H1 (cell line): ENCODE measurements around the gene ARL2. TPM values are rescaled to one million over a fixed set of nuclear protein-coding genes. Genes with fewer than 3 reads are reported as not detected.

Source experiments
- CTCF ChIA-PET: fragments of 300-600 bp; sonication (Branson Sonifier 250); formaldehyde crosslinking; loops from one replicate; lab custom pipeline; 2021; ENCODE audit not compliant: partially characterized antibody; lab: Charles Lee
- POLR2A ChIA-PET: fragments of 300-600 bp; sonication (Branson Sonifier 250); formaldehyde crosslinking; loops from one replicate; lab custom pipeline; 2021; ENCODE audit warnings: inconsistent platforms; ENCODE audit not compliant: partially characterized antibody; lab: Charles Lee
- DNase-seq, 2 experiments: peaks; one replicate each; pipeline versions ENCODE4 v3.0.0 to v3.0.0-alpha.2; 2010 to 2022; ENCODE audit warnings: low spot score in 2 of 2, low read depth in 1 of 2, mixed read lengths in 1 of 2
- FAIRE-seq: peaks from 2 replicates; lab custom pipeline; 2011; peaks lifted over from hg19 to GRCh38; lab: Jason Lieb, UNC
- H2AFZ ChIP-seq: 2 replicates; pipeline ENCODE4 v1.8.1; 2012; ENCODE audit warnings: low read length, inconsistent platforms
- H2AK5ac ChIP-seq: 2 replicates; pipeline ENCODE4 v1.6.1; 2013; ENCODE audit warnings: low read depth, low read length
- H2BK120ac ChIP-seq: replicated peaks from 2 replicates; pipeline ENCODE3; 2013; ENCODE audit warnings: low read depth, low read length, inconsistent platforms
- H2BK12ac ChIP-seq: 2 replicates; pipeline ENCODE4 v1.6.1; 2013; ENCODE audit warnings: low read depth, low read length
- H2BK15ac ChIP-seq: 2 replicates; pipeline ENCODE4 v1.6.1; 2013; ENCODE audit warnings: low read length
- H2BK20ac ChIP-seq: 2 replicates; pipeline ENCODE4 v1.6.1; 2013; ENCODE audit warnings: low read length
- H2BK5ac ChIP-seq: 2 replicates; pipeline ENCODE4 v1.6.1; 2013; ENCODE audit warnings: low read depth, low read length
- H3K14ac ChIP-seq: 2 replicates; pipeline ENCODE4 v1.6.1; 2013; ENCODE audit warnings: inconsistent platforms; ENCODE audit not compliant: insufficient read length
- H3K18ac ChIP-seq: 2 replicates; pipeline ENCODE4 v1.6.1; 2013; ENCODE audit warnings: low read length; ENCODE audit errors: extremely low read depth
- H3K23ac ChIP-seq: 2 replicates; pipeline ENCODE4 v1.6.1; 2013; ENCODE audit warnings: inconsistent platforms; ENCODE audit not compliant: insufficient read length
- H3K23me2 ChIP-seq: 2 replicates; pipeline ENCODE4 v1.6.1; 2013; ENCODE audit warnings: low read depth, low read length
- H3K27ac ChIP-seq: 2 replicates; pipeline ENCODE4 v1.6.1; 2011; ENCODE audit warnings: low read depth, low read length, inconsistent platforms
- H3K27me3 ChIP-seq, 4 experiments: replicated peaks in 1 of 4; 1 replicate in 1 of 4; 2 replicates in 3 of 4; pipeline versions ENCODE4 v1.6.1 to v1.8.1; 2011 to 2013; ENCODE audit warnings: low read length in 3 of 4, mild to moderate bottlenecking in 3 of 4, inconsistent platforms in 2 of 4, mixed read lengths in 2 of 4, moderate library complexity in 1 of 4; ENCODE audit not compliant: control insufficient read depth in 3 of 4, insufficient read depth in 3 of 4; ENCODE audit errors: extremely low read depth in 1 of 4
- H3K36me3 ChIP-seq, 4 experiments: 2 replicates each; pipeline versions ENCODE4 v1.6.1 to v1.8.1; 2011 to 2013; ENCODE audit warnings: mild to moderate bottlenecking in 4 of 4, low read length in 3 of 4, moderate library complexity in 2 of 4, control low read depth in 1 of 4, inconsistent platforms in 1 of 4; ENCODE audit not compliant: insufficient read depth in 4 of 4, control insufficient read depth in 2 of 4
- H3K4ac ChIP-seq: replicated peaks from 2 replicates; pipeline ENCODE3; 2013; ENCODE audit warnings: low read length, low read depth, mixed read lengths, inconsistent platforms; ENCODE audit not compliant: insufficient read length
- H3K4me1 ChIP-seq, 4 experiments: replicated peaks in 1 of 4; 1 replicate in 1 of 4; 2 replicates in 3 of 4; pipeline versions ENCODE4 v1.6.1 to v1.8.1; 2011 to 2013; ENCODE audit warnings: low read length in 3 of 4, inconsistent platforms in 2 of 4, mixed read lengths in 1 of 4; ENCODE audit not compliant: insufficient read depth in 4 of 4, control insufficient read depth in 3 of 4
- H3K4me2 ChIP-seq, 2 experiments: 2 replicates each; pipeline versions ENCODE4 v1.6.1 to v1.8.1; 2011 to 2013; ENCODE audit warnings: low read depth in 2 of 2, low read length in 2 of 2, control low read depth in 1 of 2, inconsistent platforms in 1 of 2, mild to moderate bottlenecking in 1 of 2; ENCODE audit not compliant: insufficient read depth in 1 of 2
- H3K4me3 ChIP-seq, 4 experiments: fragments of 200-600, 300-600 bp in 1 of 4; sonication (generic), shearing (Covaris generic), sonication (Bioruptor Twin) in 1 of 4; 2 replicates each; pipeline versions ENCODE4 v1.5.1 to v1.8.1; 2011 to 2016; ENCODE audit warnings: low read length in 4 of 4, low read depth in 3 of 4, control low read depth in 2 of 4, inconsistent platforms in 2 of 4, mild to moderate bottlenecking in 2 of 4, mixed read lengths in 1 of 4, moderate library complexity in 1 of 4; ENCODE audit not compliant: insufficient read depth in 2 of 4; ENCODE audit errors: extremely low read depth in 1 of 4
- H3K56ac ChIP-seq: replicated peaks from 2 replicates; pipeline ENCODE3; 2013; ENCODE audit warnings: low read depth, mild to moderate bottlenecking, mixed read lengths, low read length, inconsistent platforms; ENCODE audit not compliant: insufficient read length
- H3K79me1 ChIP-seq: 2 replicates; pipeline ENCODE4 v1.6.1; 2013; ENCODE audit warnings: low read depth, low read length, control low read depth
- H3K79me2 ChIP-seq, 2 experiments: 2 replicates each; pipeline versions ENCODE4 v1.6.1 to v1.8.1; 2012 to 2013; ENCODE audit warnings: low read length in 2 of 2, mild to moderate bottlenecking in 2 of 2, inconsistent platforms in 1 of 2; ENCODE audit not compliant: insufficient read depth in 2 of 2, control insufficient read depth in 1 of 2
- H3K9ac ChIP-seq, 4 experiments: replicated peaks in 1 of 4; 1 replicate in 1 of 4; 2 replicates in 3 of 4; pipeline versions ENCODE4 v1.6.1 to v1.8.1; 2011 to 2013; ENCODE audit warnings: low read depth in 3 of 4, low read length in 3 of 4, control low read depth in 2 of 4, mild to moderate bottlenecking in 2 of 4, moderate library complexity in 2 of 4, inconsistent platforms in 1 of 4; ENCODE audit errors: extremely low read depth in 1 of 4
- H3K9me3 ChIP-seq, 2 experiments: 2 replicates each; pipeline versions ENCODE4 v1.6.1 to v1.8.1; 2012 to 2013; ENCODE audit warnings: mild to moderate bottlenecking in 2 of 2, moderate library complexity in 2 of 2, control low read depth in 1 of 2, inconsistent platforms in 1 of 2, low read depth in 1 of 2, low read length in 1 of 2, mixed read lengths in 1 of 2; ENCODE audit not compliant: insufficient read depth in 2 of 2
- H4K20me1 ChIP-seq, 2 experiments: replicated peaks in 1 of 2; 2 replicates each; pipeline versions ENCODE3 to v1.8.1; 2011 to 2013; ENCODE audit warnings: inconsistent platforms in 2 of 2, low read length in 2 of 2, mild to moderate bottlenecking in 1 of 2; ENCODE audit not compliant: insufficient read depth in 2 of 2, control insufficient read depth in 1 of 2
- H4K5ac ChIP-seq: 2 replicates; pipeline ENCODE4 v1.6.1; 2013; ENCODE audit warnings: low read length, low read depth, mixed read lengths, inconsistent platforms; ENCODE audit not compliant: insufficient read length
- H4K8ac ChIP-seq: 2 replicates; pipeline ENCODE4 v1.8.0; 2013; ENCODE audit warnings: mild to moderate bottlenecking, moderate library complexity, low read length, inconsistent platforms; ENCODE audit not compliant: insufficient read depth; ENCODE audit errors: extremely low read depth
- H4K91ac ChIP-seq: replicated peaks from 2 replicates; pipeline ENCODE3; 2013; ENCODE audit warnings: low read length, mixed read lengths, inconsistent platforms; ENCODE audit not compliant: insufficient read length
- CHD1 ChIP-seq: IDR thresholded peaks from 2 replicates; pipeline ENCODE4 v1.6.1; 2012; ENCODE audit warnings: low read depth, low read length, improper control_type of control experiment
- FOSL1 ChIP-seq: IDR thresholded peaks from 2 replicates; pipeline ENCODE4 v1.6.1; 2011; ENCODE audit warnings: mild to moderate bottlenecking, low read depth, low read length, moderate library complexity; ENCODE audit not compliant: insufficient read depth
- MAX ChIP-seq: IDR thresholded peaks from 2 replicates; pipeline ENCODE4 v1.6.1; 2012; ENCODE audit warnings: inconsistent platforms
- NANOG ChIP-seq: IDR thresholded peaks from 2 replicates; pipeline ENCODE4 v1.6.1; 2011; ENCODE audit warnings: low read length, low read depth, mild to moderate bottlenecking, inconsistent platforms; ENCODE audit not compliant: insufficient read depth, poor library complexity, severe bottlenecking
- RAD21 ChIP-seq, 2 experiments: IDR thresholded peaks in 1 of 2; conservative IDR thresholded peaks in 1 of 2; 2 replicates each; pipeline ENCODE4 v1.6.1; 2011; ENCODE audit warnings: low read depth in 2 of 2, low read length in 2 of 2, improper control_type of control experiment in 1 of 2, inconsistent platforms in 1 of 2, mild to moderate bottlenecking in 1 of 2, moderate library complexity in 1 of 2
- RNF2 ChIP-seq: fragments of 200-900, 300-1000 bp; sonication (generic); IDR thresholded peaks from 2 replicates; pipeline ENCODE4 v1.7.1; 2016; ENCODE audit warnings: borderline replicate concordance, low read depth, mild to moderate bottlenecking, antibody characterized with exemption, low read length; ENCODE audit not compliant: poor library complexity, severe bottlenecking; ENCODE audit errors: missing control alignments
- SIN3A ChIP-seq, 2 experiments: IDR thresholded peaks in 1 of 2; conservative IDR thresholded peaks in 1 of 2; 2 replicates each; pipeline ENCODE4 v1.6.1; 2011 to 2012; ENCODE audit warnings: low read length in 2 of 2, improper control_type of control experiment in 1 of 2, low read depth in 1 of 2, mild to moderate bottlenecking in 1 of 2
- SP4 ChIP-seq: IDR thresholded peaks from 2 replicates; pipeline ENCODE4 v1.6.1; 2012; ENCODE audit warnings: low read length, inconsistent platforms
- TAF1 ChIP-seq: IDR thresholded peaks from 2 replicates; pipeline ENCODE4 v1.6.1; 2011; ENCODE audit warnings: mild to moderate bottlenecking, low read depth, low read length
- TEAD4 ChIP-seq: IDR thresholded peaks from 2 replicates; pipeline ENCODE4 v1.6.1; 2012; ENCODE audit warnings: low read depth, low read length, inconsistent platforms, mixed read lengths
- USF2 ChIP-seq: IDR thresholded peaks from 2 replicates; pipeline ENCODE4 v1.6.1; 2011; ENCODE audit warnings: low read length, improper control_type of control experiment
- ZNF274 ChIP-seq: IDR thresholded peaks from 2 replicates; pipeline ENCODE4 v1.7.0; 2012; ENCODE audit warnings: low read length, borderline replicate concordance; ENCODE audit errors: extremely low read depth
- WGBS, 2 experiments: shearing (Covaris generic) in 1 of 2; methylation state at CpG; one replicate each; pipeline versions ENCODE4 v1.1.6 to v1.1.7; 2013 to 2015; ENCODE audit warnings: low lambda C conversion rate in 2 of 2, mixed read lengths in 2 of 2, inconsistent platforms in 1 of 2, low coverage in 1 of 2, missing lambda C conversion rate in 1 of 2; ENCODE audit not compliant: insufficient replicate concordance in 2 of 2, insufficient coverage in 1 of 2, insufficient read length in 1 of 2; ENCODE audit errors: extremely low coverage in 1 of 2, missing lambda C conversion rate in 1 of 2; 5-methylcytosine and 5-hydroxymethylcytosine counted together
- polyA plus RNA-seq, 7 experiments: library from polyadenylated mRNA; depleted of rRNA in 3 of 7; stranded (reverse) in 5 of 7; unstranded in 2 of 7; fragments of >200 nt in 5 of 7; fragments of 200-250 nt in 2 of 7; gene quantifications; 1 replicate in 5 of 7; 2 replicates in 1 of 7; 4 replicates in 1 of 7; pipeline versions ENCODE4 v1.2.1 to v1.2.3, GENCODE V29; 2011 to 2013; ENCODE audit warnings: missing spikeins in 2 of 7, mixed read lengths in 2 of 7
- total RNA-seq: library from RNA; stranded (reverse); fragmentation: NEBNext Ultra II Directional; extraction: Animal tissue kit (Norgen Biotek cat#: 25700); gene quantifications from 2 replicates; pipeline ENCODE4 v1.2.1, GENCODE V29; 2021

Gene ARL2
- total and polyA plus RNA-seq, 2 of the 8 experiments (the other 6 are each of a cell fraction or from before 2014, with no cell fraction given) = 186 to 535 TPM

- no peaks in the 10 kb centered on the region for H3K9me3 ChIP-seq
- no peaks in the 10 kb centered on the region for H3K79me1 ChIP-seq
- H2BK120ac ChIP-seq = no peak overlapping the region
- H3K14ac ChIP-seq = no peak overlapping the region
- H3K4me3 ChIP-seq = no peak overlapping the region
- H2BK20ac ChIP-seq = no peak overlapping the region
- DNase-seq (no peak), FAIRE-seq (no peak)
- H3K23ac ChIP-seq = no peak overlapping the region
- H2BK12ac ChIP-seq = no peak overlapping the region
- H3K23me2 ChIP-seq = no peaks in the 10 kb centered on the region
- WGBS, 2 experiments = 80% methylated on average over 11 of the region's 11 CpGs; no CpG with 5 or more reads in 1 of the 2 experiments
- no peak overlapping the region for H3K18ac ChIP-seq
- no peaks in the 10 kb centered on the region; a peak in 2 of 8 replicates for H3K36me3 ChIP-seq
- H3K9ac ChIP-seq = no peak overlapping the region
- H3K27me3 ChIP-seq = no peaks in the 10 kb centered on the region
- no peak overlapping the region for H2AFZ ChIP-seq
- no peak overlapping the region for H2BK15ac ChIP-seq
- H3K4ac ChIP-seq = no peak overlapping the region
- no peak overlapping the region for H3K4me2 ChIP-seq
- no peak overlapping the region for H2AK5ac ChIP-seq
- no peaks in the 10 kb centered on the region for H3K4me1 ChIP-seq
- ChIA-PET POLR2A (interaction anchor here (0.7 to 1.5 kb wide), 4 partner anchors 11 to 77 kb away, joined by 3 to 5 read pairs (median 3); no protein-coding TSS in a partner anchor), CTCF (no interaction called here)
- H4K20me1 ChIP-seq = no peaks in the 10 kb centered on the region
- H3K27ac ChIP-seq = no peak overlapping the region
- H3K56ac ChIP-seq = no peak overlapping the region
- no peak overlapping the region for H4K91ac ChIP-seq
- H3K79me2 ChIP-seq = no peaks in the 10 kb centered on the region
- no peak overlapping the region for H4K8ac ChIP-seq
- H4K5ac ChIP-seq = no peak overlapping the region
- H2BK5ac ChIP-seq = no peak overlapping the region
- TF ChIP-seq TEAD4 (no peak), FOSL1 (no peak), USF2 (no peak), SP4 (no peak), NANOG (no peak), TAF1 (no peak), RNF2 (no peak), CHD1 (no peak), SIN3A (conservative IDR thresholded peaks at IDR 0.05 in 1 of 2, IDR thresholded peaks at IDR 0.05 in 1 of 2; ENCODE audit: low read depth in 1 of 2, low read length in 2 of 2) (no peak), RAD21 (IDR thresholded peaks at IDR 0.05 in 1 of 2, conservative IDR thresholded peaks at IDR 0.05 in 1 of 2; ENCODE audit: low read depth in 2 of 2, low read length in 2 of 2) (no peak), ZNF274 (no peak), MAX (no peak)
Observed at GRCh38 chr11:65035579-65035978, 21.6 kb downstream of the ARL2 start.
